Prostate gland (tissue), 2 donors: ENCODE results near the gene GSG1L. TPM values are rescaled to one million over a fixed set of nuclear protein-coding genes. Genes with fewer than 3 reads are reported as not detected.

Experiments used
- DNase-seq: peaks from one replicate; pipeline ENCODE4 v3.0.0-alpha.2; 2019; ENCODE audit warnings: low spot score
- H3K27ac ChIP-seq, 2 donors: fragments of 200-600 bp; sonication (generic); 2 replicates each; pipeline ENCODE4 v1.5.1; 2017 to 2019
- H3K27me3 ChIP-seq: fragments of 200-600 bp; sonication (generic); replicated peaks from 2 replicates; pipeline ENCODE4 v1.5.1; 2019; ENCODE audit not compliant: insufficient read depth
- H3K36me3 ChIP-seq, 2 donors: fragments of 200-600 bp; sonication (generic); 1 replicate in 1 of 2; 2 replicates in 1 of 2; pipeline versions ENCODE4 v1.5.1 to v1.8.1; 2017 to 2019
- H3K4me1 ChIP-seq: fragments of 200-600 bp; sonication (generic); replicated peaks from 2 replicates; pipeline ENCODE4 v1.5.1; 2019
- H3K4me3 ChIP-seq, 2 donors: fragments of 200-600 bp; sonication (generic); 2 replicates each; pipeline ENCODE4 v1.5.1; 2017 to 2019
- H3K9me3 ChIP-seq: fragments of 200-600 bp; sonication (generic); 2 replicates; pipeline ENCODE4 v1.5.1; 2017
- CTCF ChIP-seq, 4 experiments: fragments of 200-600 bp in 2 of 4; fragments of 450-650 bp in 2 of 4; sonication (generic) in 2 of 4; IDR thresholded peaks; 1 replicate in 3 of 4; 2 replicates in 1 of 4; pipeline ENCODE4 v1.5.1; 2016 to 2019; ENCODE audit warnings: antibody characterized with exemption in 4 of 4, mild to moderate bottlenecking in 2 of 4, moderate library complexity in 2 of 4
- POLR2A ChIP-seq: fragments of 450-650 bp; IDR thresholded peaks from one replicate; pipeline ENCODE4 v1.6.1; 2016; ENCODE audit warnings: antibody characterized with exemption, mild to moderate bottlenecking
- POLR2AphosphoS5 ChIP-seq: sonication (generic); formaldehyde crosslinking; IDR thresholded peaks from one replicate; pipeline ENCODE4 v1.6.1; 2017; ENCODE audit warnings: antibody characterized with exemption
- WGBS: methylation state at CpG from one replicate; pipeline ENCODE4 v1.1.5; 2018; 5-methylcytosine and 5-hydroxymethylcytosine counted together
- intact Hi-C: fragments of 100-400 bp; cut with DNase I; formaldehyde crosslinking; loops from one replicate; pipeline ENCODE4 v1.14.2; 2022
- total RNA-seq, 2 donors: library from RNA; depleted of rRNA; stranded (reverse); fragments of >200 nt; gene quantifications; one replicate each; pipeline ENCODE4 v1.1.0, GENCODE V29; 2016

Gene GSG1L
- total RNA-seq, 2 donors from 2014 or later = 0.91 TPM; not detected in 1

GRCh38 chr16:28061352-28062101, 2.0 kb downstream of the GSG1L start:
- 76% methylated on average over 10 of the region's 10 CpGs for WGBS
- intact Hi-C loops = no loop called here
- H3K27me3 ChIP-seq = peaks cover 12% of the 10 kb centered on the region
- no peak overlapping the region for H3K27ac ChIP-seq
- TF ChIP-seq CTCF (IDR thresholded peaks at IDR 0.05) (no peak), POLR2A (no peak), POLR2AphosphoS5 (no peak)
- no peaks in the 10 kb centered on the region for H3K9me3 ChIP-seq
- DNase-seq = no peak
- no peaks in the 10 kb centered on the region for H3K4me1 ChIP-seq
- H3K36me3 ChIP-seq = no peaks in the 10 kb centered on the region
- no peak overlapping the region for H3K4me3 ChIP-seq

GRCh38 chr16:28059841-28060575, 3.5 kb downstream of the GSG1L start:
- no peaks in the 10 kb centered on the region for H3K9me3 ChIP-seq
- H3K4me3 ChIP-seq = no peak overlapping the region
- no peak for TF ChIP-seq POLR2A
- TF ChIP-seq CTCF (IDR thresholded peaks at IDR 0.05) = no peak
- TF ChIP-seq POLR2AphosphoS5 = no peak
- DNase-seq = no peak
- no peaks in the 10 kb centered on the region for H3K4me1 ChIP-seq
- no peak overlapping the region for H3K27ac ChIP-seq
- intact Hi-C loops = no loop called here
- 25% methylated on average over 12 of the region's 12 CpGs for WGBS
- H3K27me3 ChIP-seq = peaks cover 12% of the 10 kb centered on the region
- H3K36me3 ChIP-seq = no peaks in the 10 kb centered on the region

GRCh38 chr16:28058839-28059589, 4.5 kb downstream of the GSG1L start:
- no peaks in the 10 kb centered on the region for H3K4me1 ChIP-seq
- DNase-seq = no peak
- WGBS = 65% methylated on average over 18 of the region's 18 CpGs

GRCh38 chr16:28057949-28058348, 5.6 kb downstream of the GSG1L start:
- no peak for TF ChIP-seq CTCF (IDR thresholded peaks at IDR 0.05)
- TF ChIP-seq POLR2A = no peak
- TF ChIP-seq POLR2AphosphoS5 = no peak
- H3K36me3 ChIP-seq = no peaks in the 10 kb centered on the region
- peaks cover 12% of the 10 kb centered on the region for H3K27me3 ChIP-seq
- no peaks in the 10 kb centered on the region for H3K9me3 ChIP-seq
- H3K4me3 ChIP-seq = no peak overlapping the region
- no peak for DNase-seq
- WGBS = 85% methylated on average over 8 of the region's 8 CpGs
- intact Hi-C loops = no loop called here
- no peaks in the 10 kb centered on the region for H3K4me1 ChIP-seq
- no peak overlapping the region for H3K27ac ChIP-seq

More at GRCh38 chr16:28058839-28059589, 4.5 kb downstream of the GSG1L start:
- no peaks in the 10 kb centered on the region for H3K9me3 ChIP-seq
- intact Hi-C loops = no loop called here
- H3K27ac ChIP-seq = no peak overlapping the region
- no peaks in the 10 kb centered on the region for H3K36me3 ChIP-seq
- TF ChIP-seq POLR2A (no peak), POLR2AphosphoS5 (no peak), CTCF (IDR thresholded peaks at IDR 0.05) (no peak)
- no peak overlapping the region for H3K4me3 ChIP-seq
- peaks cover 12% of the 10 kb centered on the region for H3K27me3 ChIP-seq
